ENCODE results near the gene WRAP53.

WRAP53 gene

GRCh38 chr17:7706631-7707354 is 18.5 kb downstream of the WRAP53 start:
- ChIA-PET POLR2A (no interaction called here), CTCF (interaction anchor here (0.8 to 5.9 kb wide), 5 partner anchors 10 to 116 kb away, joined by 3 to 35 read pairs (median 3); partner anchors contain the start of genes DNAH2, TP53 and WRAP53)
- TF ChIP-seq CTCF (IDR thresholded peaks at IDR 0.05; ENCODE audit: insufficient read depth, low read length, missing control alignments), result no peak
- no peak for DNase-seq (ENCODE audit: low read depth, low spot score)
- no peak overlapping the region for H3K4me3 ChIP-seq (ENCODE audit: low read depth, low read length)

GRCh38 chr17:7707446-7707845 is 19.2 kb downstream of the WRAP53 start:
- POLR2A ChIA-PET, result no interaction called here
- no peak for DNase-seq (ENCODE audit: low read depth, low spot score)
- CTCF ChIA-PET, result interaction anchor here (0.8 to 5.9 kb wide), 4 partner anchors 9 to 115 kb away, joined by 3 to 35 read pairs (median 8); partner anchors contain the start of genes DNAH2, TP53 and WRAP53
- no peak for TF ChIP-seq CTCF (IDR thresholded peaks at IDR 0.05; ENCODE audit: insufficient read depth, low read length, missing control alignments)
- no peak overlapping the region for H3K4me3 ChIP-seq (ENCODE audit: low read depth, low read length)

- ChIA-PET POLR2A (no interaction called here), CTCF (interaction anchor here (2.3 to 5.9 kb wide), 2 partner anchors 8 to 20 kb away, joined by 13 to 35 read pairs; partner anchors contain the start of genes DNAH2, TP53 and WRAP53)
- H3K4me3 ChIP-seq (ENCODE audit: low read depth, low read length), result no peak overlapping the region
- TF ChIP-seq CTCF (IDR thresholded peaks at IDR 0.05; ENCODE audit: insufficient read depth, low read length, missing control alignments), result no peak
- DNase-seq (ENCODE audit: low read depth, low spot score), result no peak
Observed at GRCh38 chr17:7707858-7708750, 19.8 kb downstream of the WRAP53 start.

GRCh38 chr17:7709031-7709430 is 20.8 kb downstream of the WRAP53 start:
- H3K4me3 ChIP-seq (ENCODE audit: low read depth, low read length), result no peak overlapping the region
- TF ChIP-seq CTCF (IDR thresholded peaks at IDR 0.05; ENCODE audit: insufficient read depth, low read length, missing control alignments), result no peak
- ChIA-PET CTCF (interaction anchor here (2.3 to 5.9 kb wide), 2 partner anchors 7 to 35 kb away, joined by 7 to 35 read pairs; partner anchors contain the start of gene DNAH2), POLR2A (no interaction called here)
- DNase-seq (ENCODE audit: low read depth, low spot score), result no peak

- TF ChIP-seq CTCF (IDR thresholded peaks at IDR 0.05; ENCODE audit: insufficient read depth, low read length, missing control alignments), result no peak
- no peak for DNase-seq (ENCODE audit: low read depth, low spot score)
- no peak overlapping the region for H3K4me3 ChIP-seq (ENCODE audit: low read depth, low read length)
- CTCF ChIA-PET, result interaction anchor here (0.9 to 2.3 kb wide), 5 partner anchors 22 to 350 kb away, joined by 3 to 7 read pairs (median 3); partner anchors contain the start of gene WRAP53
- POLR2A ChIA-PET, result no interaction called here
Observed at GRCh38 chr17:7710301-7710700, 22.0 kb downstream of the WRAP53 start.

Measured in AG04449 (cell line).